Endodermal cell (in vitro differentiated cells): ENCODE data around the gene TMEM14C. TPM values are rescaled to one million over a fixed set of nuclear protein-coding genes. Genes with fewer than 3 reads are reported as not detected.

Experiments
- DNase-seq: peaks from one replicate; pipeline ENCODE4 v3.0.0-alpha.2; 2017
- H3K27ac ChIP-seq: 2 replicates; pipeline ENCODE4 v1.5.1; 2013; ENCODE audit warnings: mild to moderate bottlenecking, low read depth, low read length, moderate library complexity
- H3K27me3 ChIP-seq: 2 replicates; pipeline ENCODE4 v1.6.1; 2013; ENCODE audit warnings: mild to moderate bottlenecking, low read length, moderate library complexity; ENCODE audit not compliant: insufficient read depth, control insufficient read depth, poor library complexity, severe bottlenecking
- H3K36me3 ChIP-seq: 2 replicates; pipeline ENCODE4 v1.7.0; 2013; ENCODE audit warnings: mild to moderate bottlenecking, low read length, moderate library complexity; ENCODE audit not compliant: control insufficient read depth, insufficient read depth
- H3K4me1 ChIP-seq: one replicate; pipeline ENCODE4 v1.7.0; 2013; ENCODE audit warnings: low read length; ENCODE audit not compliant: control insufficient read depth, insufficient read depth
- H3K4me3 ChIP-seq: 2 replicates; pipeline ENCODE4 v1.5.1; 2013; ENCODE audit warnings: mild to moderate bottlenecking, low read length, moderate library complexity
- H3K9ac ChIP-seq: 2 replicates; pipeline ENCODE4 v1.6.1; 2013; ENCODE audit warnings: mild to moderate bottlenecking, low read length, moderate library complexity; ENCODE audit not compliant: poor library complexity, severe bottlenecking; ENCODE audit errors: extremely low read depth
- H3K9me3 ChIP-seq: 2 replicates; pipeline ENCODE4 v1.6.1; 2013; ENCODE audit warnings: mild to moderate bottlenecking, low read length, moderate library complexity; ENCODE audit not compliant: control insufficient read depth
- H3K27ac Mint-ChIP-seq: 2 replicates; pipeline ENCODE4 v1.8.0; 2020; ENCODE audit warnings: mixed read lengths
- H3K27me3 Mint-ChIP-seq: 2 replicates; pipeline ENCODE4 v1.8.0; 2021; ENCODE audit warnings: mild to moderate bottlenecking, mixed read lengths; ENCODE audit not compliant: insufficient read depth
- H3K36me3 Mint-ChIP-seq: 2 replicates; pipeline ENCODE4 v1.8.0; 2020; ENCODE audit warnings: low read depth, mixed read lengths
- H3K4me1 Mint-ChIP-seq: 2 replicates; pipeline ENCODE4 v1.8.0; 2020; ENCODE audit warnings: mixed read lengths
- H3K4me3 Mint-ChIP-seq: 2 replicates; pipeline ENCODE4 v1.8.0; 2020; ENCODE audit warnings: mild to moderate bottlenecking, moderate library complexity, mixed read lengths
- H3K9me3 Mint-ChIP-seq: 2 replicates; pipeline ENCODE4 v1.8.0; 2020; ENCODE audit warnings: mild to moderate bottlenecking, mixed read lengths
- WGBS, 2 experiments: methylation state at CpG; one replicate each; pipeline versions ENCODE4 v1.1.5 to v1.1.7; 2013; ENCODE audit warnings: missing lambda C conversion rate in 2 of 2, mixed read lengths in 1 of 2; ENCODE audit not compliant: insufficient coverage in 1 of 2, insufficient read length in 1 of 2; 5-methylcytosine and 5-hydroxymethylcytosine counted together
- total RNA-seq, 2 donors: library from RNA; stranded (reverse); fragmentation: NEBNext Ultra II Directional in 1 of 2; extraction: Animal tissue kit (Norgen Biotek cat#: 25700) in 1 of 2; gene quantifications; 2 replicates in 1 of 2; 3 replicates in 1 of 2; pipeline ENCODE4 v1.2.1, GENCODE V29; 2021
- TF ChIP-seq, protein P1 (sequence below): fragments of 200-600 bp; sonication (generic); conservative IDR thresholded peaks from 2 replicates; pipeline ENCODE4 v1.5.0; 2021; ENCODE audit warnings: antibody characterized with exemption, mild to moderate bottlenecking

The TMEM14C gene
- total RNA-seq, 2 donors from 2014 or later, result 102 to 118 TPM

- DNase-seq, result no peak
- H3K9me3 Mint-ChIP-seq, result peaks cover 10% of the 10 kb centered on the region
- Histone ChIP-seq H3K4me1 (peaks cover 8% of the 10 kb centered on the region), H3K36me3 (peaks cover 50% of the 10 kb centered on the region), H3K9me3 (no peaks in the 10 kb centered on the region), H3K4me3 (peak overlapping the region; percentile 96), H3K27me3 (no peaks in the 10 kb centered on the region), H3K9ac (no peak overlapping the region), H3K27ac (no peak overlapping the region)
- peaks cover 40% of the 10 kb centered on the region for H3K4me1 Mint-ChIP-seq
- H3K36me3 Mint-ChIP-seq, result peaks cover 37% of the 10 kb centered on the region
- 87 to 90% methylated on average over 3 to 6 of the region's 6 CpGs for WGBS, 2 experiments
- peak overlapping the region; percentile 78 for H3K27ac Mint-ChIP-seq
- no peaks in the 10 kb centered on the region for H3K27me3 Mint-ChIP-seq
- TF ChIP-seq, protein P1, sequence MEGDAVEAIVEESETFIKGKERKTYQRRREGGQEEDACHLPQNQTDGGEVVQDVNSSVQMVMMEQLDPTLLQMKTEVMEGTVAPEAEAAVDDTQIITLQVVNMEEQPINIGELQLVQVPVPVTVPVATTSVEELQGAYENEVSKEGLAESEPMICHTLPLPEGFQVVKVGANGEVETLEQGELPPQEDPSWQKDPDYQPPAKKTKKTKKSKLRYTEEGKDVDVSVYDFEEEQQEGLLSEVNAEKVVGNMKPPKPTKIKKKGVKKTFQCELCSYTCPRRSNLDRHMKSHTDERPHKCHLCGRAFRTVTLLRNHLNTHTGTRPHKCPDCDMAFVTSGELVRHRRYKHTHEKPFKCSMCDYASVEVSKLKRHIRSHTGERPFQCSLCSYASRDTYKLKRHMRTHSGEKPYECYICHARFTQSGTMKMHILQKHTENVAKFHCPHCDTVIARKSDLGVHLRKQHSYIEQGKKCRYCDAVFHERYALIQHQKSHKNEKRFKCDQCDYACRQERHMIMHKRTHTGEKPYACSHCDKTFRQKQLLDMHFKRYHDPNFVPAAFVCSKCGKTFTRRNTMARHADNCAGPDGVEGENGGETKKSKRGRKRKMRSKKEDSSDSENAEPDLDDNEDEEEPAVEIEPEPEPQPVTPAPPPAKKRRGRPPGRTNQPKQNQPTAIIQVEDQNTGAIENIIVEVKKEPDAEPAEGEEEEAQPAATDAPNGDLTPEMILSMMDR, result no peak
- H3K4me3 Mint-ChIP-seq, result peak overlapping the region; percentile 94
These were observed 2.2 kb downstream of the TMEM14C start for GRCh38 chr6:10725044-10725443.

DNA sequence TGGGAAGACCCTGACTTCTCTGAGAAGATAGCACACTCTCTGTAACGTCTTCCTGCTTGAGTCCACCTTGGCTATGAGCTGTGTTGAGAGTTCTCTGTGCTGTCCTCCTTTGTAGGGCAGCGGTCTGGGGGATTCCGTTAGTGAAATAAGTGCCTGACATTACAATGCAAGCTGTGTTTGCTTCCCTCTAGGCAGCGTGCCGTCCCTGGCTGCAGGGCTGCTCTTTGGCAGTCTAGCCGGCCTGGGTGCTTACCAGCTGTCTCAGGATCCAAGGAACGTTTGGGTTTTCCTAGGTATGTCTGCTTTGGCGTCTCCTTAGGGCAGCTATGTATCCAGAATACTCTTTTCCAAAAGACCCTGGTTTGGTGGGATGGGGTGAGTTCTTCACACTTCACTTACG lies 2.8 kb downstream of the TMEM14C start:
- no peak for DNase-seq
- Mint-ChIP-seq H3K9me3 (peaks cover 10% of the 10 kb centered on the region), H3K27ac (peak overlapping the region; percentile 78), H3K36me3 (peaks cover 44% of the 10 kb centered on the region), H3K4me1 (peaks cover 40% of the 10 kb centered on the region), H3K4me3 (peak overlapping the region; percentile 94), H3K27me3 (no peaks in the 10 kb centered on the region)
- Histone ChIP-seq H3K36me3 (peaks cover 57% of the 10 kb centered on the region), H3K27ac (no peak overlapping the region), H3K27me3 (no peaks in the 10 kb centered on the region), H3K9me3 (no peaks in the 10 kb centered on the region), H3K4me1 (peaks cover 8% of the 10 kb centered on the region), H3K4me3 (peak overlapping the region; percentile 96), H3K9ac (no peak overlapping the region)
- WGBS, 2 experiments, result 90 to 94% methylated on average over 6 to 9 of the region's 9 CpGs
- TF ChIP-seq, protein P1, result no peak

- H3K9ac ChIP-seq, result no peak overlapping the region
- no peaks in the 10 kb centered on the region for H3K9me3 Mint-ChIP-seq
- H3K4me1 ChIP-seq, result no peaks in the 10 kb centered on the region
- no peaks in the 10 kb centered on the region for H3K9me3 ChIP-seq
- no peak overlapping the region for H3K4me3 ChIP-seq
- DNase-seq, result no peak
- TF ChIP-seq, protein P1, result no peak
- peaks cover 16% of the 10 kb centered on the region for H3K4me1 Mint-ChIP-seq
- peak overlapping the region; percentile 17 for H3K27ac Mint-ChIP-seq
- peaks cover 73% of the 10 kb centered on the region for H3K36me3 ChIP-seq
- H3K4me3 Mint-ChIP-seq, result no peak overlapping the region
- H3K27me3 Mint-ChIP-seq, result no peaks in the 10 kb centered on the region
- no peak overlapping the region for H3K27ac ChIP-seq
- H3K36me3 Mint-ChIP-seq, result peaks cover 66% of the 10 kb centered on the region
- no peaks in the 10 kb centered on the region for H3K27me3 ChIP-seq
- 96 to 100% methylated on average over 3 of the region's 3 CpGs for WGBS, 2 experiments
These were observed 7.4 kb downstream of the TMEM14C start for GRCh38 chr6:10730254-10730653.
